Measurements from ENCODE around the gene PCYT1A.
"Not testable (repeated sequence)": the region's sequence is repeated elsewhere in the genome, so short reads cannot be mapped to it uniquely, and the experiment has no call there.

The PCYT1A gene

GRCh38 chr3:196214783-196215441, 72.6 kb downstream of the PCYT1A start:
- DNase-seq (ENCODE audit: low read depth) = no peak

- DNase-seq (ENCODE audit: low read depth) = no peak
Measured at GRCh38 chr3:196210673-196211556, 76.6 kb downstream of the PCYT1A start, which contains the start of gene ZDHHC19. Gene ZDHHC19 (minus strand): TSS chr3:196211400. CDS start chr3:196211315, 85 bp downstream.

- not testable (repeated sequence) for DNase-seq (ENCODE audit: low read depth)
Measured at GRCh38 chr3:196209944-196210672, 77.4 kb downstream of the PCYT1A start.

- DNase-seq (ENCODE audit: low read depth) = no peak
Measured at GRCh38 chr3:196208942-196209695, 78.4 kb downstream of the PCYT1A start.

- DNase-seq (ENCODE audit: low read depth) = no peak
Measured at GRCh38 chr3:196207833-196208607, 79.5 kb downstream of the PCYT1A start.

GRCh38 chr3:196207159-196207832, 80.2 kb downstream of the PCYT1A start:
- DNase-seq (ENCODE audit: low read depth) = no peak

GRCh38 chr3:196205442-196206205, 81.9 kb downstream of the PCYT1A start:
- not testable (repeated sequence) for DNase-seq (ENCODE audit: low read depth)

GRCh38 chr3:196203846-196204245, 83.7 kb downstream of the PCYT1A start:
- no peak for DNase-seq (ENCODE audit: low read depth)

GRCh38 chr3:196202516-196202970, 85.0 kb downstream of the PCYT1A start:
- no peak for DNase-seq (ENCODE audit: low read depth)

GRCh38 chr3:196198771-196199753, 88.5 kb downstream of the PCYT1A start:
- no peak for DNase-seq (ENCODE audit: low read depth)

- DNase-seq (ENCODE audit: low read depth) = no peak
Measured at GRCh38 chr3:196198081-196198675, 89.3 kb downstream of the PCYT1A start.

GRCh38 chr3:196197524-196197923, 90.0 kb downstream of the PCYT1A start:
- no peak for DNase-seq (ENCODE audit: low read depth)

GRCh38 chr3:196195664-196196265, 91.8 kb downstream of the PCYT1A start:
- DNase-seq (ENCODE audit: low read depth) = no peak

GRCh38 chr3:196194542-196194915, 93.0 kb downstream of the PCYT1A start:
- no peak for DNase-seq (ENCODE audit: low read depth)

- no peak for DNase-seq (ENCODE audit: low read depth)
Measured at GRCh38 chr3:196193736-196194541, 93.6 kb downstream of the PCYT1A start.

- DNase-seq (ENCODE audit: low read depth) = no peak
Measured at GRCh38 chr3:196193133-196193735, 94.3 kb downstream of the PCYT1A start.
